Endothelial cell of umbilical vein (primary cell): Measurements from ENCODE around the gene ALDH2. TPM values are rescaled to one million over a fixed set of nuclear protein-coding genes. Genes with fewer than 3 reads are reported as not detected.

ENCODE experiments used
- BruUV-seq: library from RNA; stranded (reverse); fragments of 400-500 nt; replicated peaks from 2 replicates; lab custom pipeline; 2021; lab: Mats Ljungman, UMichigan
- CTCF ChIA-PET: fragments of 300-600, 350-600 bp; sonication (Branson Sonifier 250); formaldehyde crosslinking; loops from one replicate; lab custom pipeline; 2021; ENCODE audit warnings: antibody characterized with exemption, inconsistent platforms; lab: Charles Lee
- POLR2A ChIA-PET: fragments of 300-600, 350-600 bp; sonication (Branson Sonifier 250); formaldehyde crosslinking; loops from one replicate; lab custom pipeline; 2021; ENCODE audit warnings: antibody characterized with exemption, inconsistent platforms; lab: Charles Lee
- DNase-seq: peaks from one replicate; pipeline ENCODE4 v3.0.0-alpha.2; 2011; ENCODE audit warnings: low read depth, low spot score
- FAIRE-seq: peaks from 2 replicates; lab custom pipeline; 2011; peaks lifted over from hg19 to GRCh38; lab: Jason Lieb, UNC
- H2AFZ ChIP-seq: 2 replicates; pipeline ENCODE4 v1.6.0; 2012; ENCODE audit warnings: low read depth, low read length, control low read depth, inconsistent platforms
- H3K27ac ChIP-seq: 2 replicates; pipeline ENCODE4 v1.5.1; 2011; ENCODE audit warnings: low read depth, mild to moderate bottlenecking, control low read depth, low read length, moderate library complexity; ENCODE audit not compliant: insufficient read depth
- H3K27me3 ChIP-seq, 2 experiments: 2 replicates each; pipeline versions ENCODE4 v1.6.0 to v1.6.1; 2011; ENCODE audit warnings: low read length in 2 of 2, mixed read lengths in 1 of 2; ENCODE audit not compliant: control insufficient read depth in 2 of 2, insufficient read depth in 2 of 2
- H3K36me3 ChIP-seq, 2 experiments: 2 replicates in 1 of 2; 3 replicates in 1 of 2; pipeline ENCODE4 v1.5.1; 2011; ENCODE audit warnings: low read length in 2 of 2, mild to moderate bottlenecking in 1 of 2, moderate library complexity in 1 of 2; ENCODE audit not compliant: control insufficient read depth in 2 of 2, insufficient read depth in 2 of 2; ENCODE audit errors: extremely low read depth in 1 of 2
- H3K4me1 ChIP-seq: 3 replicates; pipeline ENCODE4 v1.5.1; 2011; ENCODE audit warnings: mild to moderate bottlenecking, low read length; ENCODE audit not compliant: control insufficient read depth, insufficient read depth; ENCODE audit errors: extremely low read depth
- H3K4me2 ChIP-seq: 2 replicates; pipeline ENCODE4 v1.6.1; 2011; ENCODE audit warnings: low read length, control low read depth, mixed read lengths; ENCODE audit not compliant: insufficient read depth
- H3K4me3 ChIP-seq, 3 experiments: fragments of 200-600 bp in 1 of 3; sonication (generic), shearing (Covaris generic) in 1 of 3; replicated peaks in 1 of 3; 2 replicates each; pipeline ENCODE4 v1.5.1; 2011 to 2016; ENCODE audit warnings: control low read depth in 3 of 3, low read length in 3 of 3, mild to moderate bottlenecking in 2 of 3, inconsistent platforms in 1 of 3, low read depth in 1 of 3, moderate library complexity in 1 of 3; ENCODE audit not compliant: insufficient read depth in 1 of 3
- H3K79me2 ChIP-seq: 2 replicates; pipeline ENCODE4 v1.6.0; 2012; ENCODE audit warnings: low read length, inconsistent platforms; ENCODE audit not compliant: control insufficient read depth, insufficient read depth
- H3K9ac ChIP-seq: replicated peaks from 2 replicates; pipeline ENCODE3; 2011; ENCODE audit warnings: low read length, control low read depth; ENCODE audit not compliant: insufficient read depth; ENCODE audit errors: extremely low read depth
- H3K9me1 ChIP-seq: replicated peaks from 3 replicates; pipeline ENCODE4 v1.6.0; 2011; ENCODE audit warnings: mild to moderate bottlenecking, low read length; ENCODE audit not compliant: control insufficient read depth, insufficient read depth; ENCODE audit errors: extremely low read depth
- H3K9me3 ChIP-seq: replicated peaks from 2 replicates; pipeline ENCODE4 v1.5.1; 2012; ENCODE audit warnings: low read length, inconsistent platforms; ENCODE audit not compliant: control insufficient read depth, insufficient read depth
- H4K20me1 ChIP-seq: replicated peaks from 2 replicates; pipeline ENCODE3; 2011; ENCODE audit warnings: mild to moderate bottlenecking, low read length; ENCODE audit not compliant: control insufficient read depth, insufficient read depth; ENCODE audit errors: extremely low read depth
- EZH2 ChIP-seq: IDR thresholded peaks from 2 replicates; pipeline ENCODE4 v1.6.1; 2012; ENCODE audit warnings: borderline replicate concordance, low read depth, mild to moderate bottlenecking, moderate library complexity, low read length, inconsistent platforms; ENCODE audit not compliant: severe bottlenecking
- FOS ChIP-seq: IDR thresholded peaks from 2 replicates; pipeline ENCODE4 v1.6.1; 2011; ENCODE audit warnings: mild to moderate bottlenecking, low read length, moderate library complexity, borderline replicate concordance; ENCODE audit not compliant: insufficient read depth
- GATA2 ChIP-seq: IDR thresholded peaks from 2 replicates; pipeline ENCODE4 v1.7.0; 2011; ENCODE audit warnings: low read depth, mild to moderate bottlenecking, moderate library complexity, mixed read lengths, low read length; ENCODE audit not compliant: insufficient read length, insufficient read depth
- JUN ChIP-seq: IDR thresholded peaks from 2 replicates; pipeline ENCODE4 v1.6.1; 2011; ENCODE audit warnings: borderline replicate concordance, low read depth; ENCODE audit not compliant: insufficient read length, insufficient read depth
- MYC ChIP-seq: IDR thresholded peaks from one replicate; pipeline ENCODE4 v1.6.1; 2011; ENCODE audit warnings: mild to moderate bottlenecking, low read depth, low read length
- POLR2A ChIP-seq: IDR thresholded peaks from 2 replicates; pipeline ENCODE4 v1.6.1; 2012; ENCODE audit warnings: low read depth, mild to moderate bottlenecking, control low read depth, low read length
- POLR2AphosphoS5 ChIP-seq: IDR thresholded peaks from 2 replicates; pipeline ENCODE4 v1.6.1; 2012; ENCODE audit warnings: low read depth, mild to moderate bottlenecking, control low read depth, low read length, moderate library complexity; ENCODE audit not compliant: insufficient read depth
- dilution Hi-C: fragments of 300-500 bp; cut with MboI; formaldehyde crosslinking; loops from one replicate; pipeline ENCODE4 v1.15.0; 2019; ENCODE audit warnings: low sequenced_read_pairs; ENCODE audit not compliant: extremely low pct_ligation_motif_present
- intact Hi-C: fragments of 100-400 bp; cut with micrococcal nuclease; formaldehyde crosslinking; loops from one replicate; pipeline ENCODE4 v1.10.0; 2022
- polyA plus RNA-seq, 4 experiments: library from polyadenylated mRNA; depleted of rRNA in 3 of 4; stranded (reverse) in 3 of 4; unstranded in 1 of 4; fragments of >200 nt; gene quantifications; 2 replicates each; pipeline versions ENCODE4 v1.2.1 to v1.2.3, GENCODE V29; 2011 to 2012; ENCODE audit warnings: missing spikeins in 1 of 4
- total RNA-seq: library from RNA; stranded (reverse); gene quantifications from 2 replicates; pipeline ENCODE4 v1.2.3, GENCODE V29; 2021
- TF ChIP-seq, protein P1 (sequence below), 2 donors: IDR thresholded peaks; 1 replicate in 1 of 2; 2 replicates in 1 of 2; pipeline ENCODE4 v1.5.1; 2011; ENCODE audit warnings: low read length in 2 of 2, mild to moderate bottlenecking in 2 of 2, moderate library complexity in 2 of 2, control low read depth in 1 of 2, inconsistent platforms in 1 of 2, low read depth in 1 of 2; ENCODE audit not compliant: insufficient read depth in 1 of 2; ENCODE audit errors: extremely low read depth in 1 of 2
- TF ChIP-seq, protein P2 (sequence below): IDR thresholded peaks from 2 replicates; pipeline ENCODE4 v1.6.1; 2011; ENCODE audit not compliant: insufficient read depth, insufficient read length

Gene ALDH2
- total and polyA plus RNA-seq, 2 donors (not counting 3 experiments of a cell fraction or from before 2014, with no cell fraction given): 69.5 to 86.5 TPM

DNA sequence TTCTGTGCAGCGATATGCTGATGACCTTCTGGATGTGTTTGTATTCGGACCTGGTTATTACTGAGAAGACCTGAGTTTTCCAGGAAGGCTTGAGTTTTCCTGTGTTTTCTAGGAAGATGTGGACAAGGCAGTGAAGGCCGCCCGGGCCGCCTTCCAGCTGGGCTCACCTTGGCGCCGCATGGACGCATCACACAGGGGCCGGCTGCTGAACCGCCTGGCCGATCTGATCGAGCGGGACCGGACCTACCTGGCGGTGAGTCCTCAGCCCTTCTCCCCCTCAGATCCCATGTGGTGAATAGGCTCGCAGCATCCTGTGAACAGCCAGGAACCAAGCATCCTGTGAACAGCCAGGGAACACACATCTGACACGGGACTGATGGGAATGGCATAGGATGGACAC is 16.3 kb downstream of the ALDH2 start:
- DNase-seq (no peak), FAIRE-seq (no peak)
- intact Hi-C loops: no loop called here
- CTCF ChIA-PET: interaction anchor here (0.5 to 1.3 kb wide), 2 partner anchors 8 to 426 kb away, joined by 3 read pairs; no protein-coding TSS in a partner anchor
- H4K20me1 ChIP-seq: no peaks in the 10 kb centered on the region
- H3K4me2 ChIP-seq: no peak overlapping the region
- POLR2A ChIA-PET: interaction anchor here (0.5 kb wide), 1 partner anchor 143 kb away, joined by 8 read pairs; no protein-coding TSS in a partner anchor
- H3K79me2 ChIP-seq: no peaks in the 10 kb centered on the region
- no peaks in the 10 kb centered on the region for H3K27me3 ChIP-seq
- dilution Hi-C loops: no loop called here
- H3K36me3 ChIP-seq: peaks cover 7 to 20% of the 10 kb centered on the region in 2 experiments
- no peak for TF ChIP-seq MYC
- TF ChIP-seq, protein P1, sequence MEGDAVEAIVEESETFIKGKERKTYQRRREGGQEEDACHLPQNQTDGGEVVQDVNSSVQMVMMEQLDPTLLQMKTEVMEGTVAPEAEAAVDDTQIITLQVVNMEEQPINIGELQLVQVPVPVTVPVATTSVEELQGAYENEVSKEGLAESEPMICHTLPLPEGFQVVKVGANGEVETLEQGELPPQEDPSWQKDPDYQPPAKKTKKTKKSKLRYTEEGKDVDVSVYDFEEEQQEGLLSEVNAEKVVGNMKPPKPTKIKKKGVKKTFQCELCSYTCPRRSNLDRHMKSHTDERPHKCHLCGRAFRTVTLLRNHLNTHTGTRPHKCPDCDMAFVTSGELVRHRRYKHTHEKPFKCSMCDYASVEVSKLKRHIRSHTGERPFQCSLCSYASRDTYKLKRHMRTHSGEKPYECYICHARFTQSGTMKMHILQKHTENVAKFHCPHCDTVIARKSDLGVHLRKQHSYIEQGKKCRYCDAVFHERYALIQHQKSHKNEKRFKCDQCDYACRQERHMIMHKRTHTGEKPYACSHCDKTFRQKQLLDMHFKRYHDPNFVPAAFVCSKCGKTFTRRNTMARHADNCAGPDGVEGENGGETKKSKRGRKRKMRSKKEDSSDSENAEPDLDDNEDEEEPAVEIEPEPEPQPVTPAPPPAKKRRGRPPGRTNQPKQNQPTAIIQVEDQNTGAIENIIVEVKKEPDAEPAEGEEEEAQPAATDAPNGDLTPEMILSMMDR (IDR thresholded peaks at IDR 0.05; ENCODE audit: extremely low read depth in 1 of 2, insufficient read depth in 1 of 2, low read depth in 1 of 2, low read length in 2 of 2): no peak
- TF ChIP-seq, protein P2, sequence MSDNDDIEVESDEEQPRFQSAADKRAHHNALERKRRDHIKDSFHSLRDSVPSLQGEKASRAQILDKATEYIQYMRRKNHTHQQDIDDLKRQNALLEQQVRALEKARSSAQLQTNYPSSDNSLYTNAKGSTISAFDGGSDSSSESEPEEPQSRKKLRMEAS: no peak
- no peak for TF ChIP-seq FOS
- no peak for TF ChIP-seq JUN
- TF ChIP-seq EZH2: no peak
- no peak for TF ChIP-seq GATA2
- TF ChIP-seq POLR2A: no peak
- no peak for TF ChIP-seq POLR2AphosphoS5
- H3K27ac ChIP-seq: no peak overlapping the region
- no peak overlapping the region for H3K4me3 ChIP-seq
- BruUV-seq: no TSS peak
- H2AFZ ChIP-seq: no peak overlapping the region
- H3K9me3 ChIP-seq: no peaks in the 10 kb centered on the region
- no peaks in the 10 kb centered on the region for H3K9me1 ChIP-seq
- H3K9ac ChIP-seq: no peak overlapping the region
- peaks cover 10% of the 10 kb centered on the region for H3K4me1 ChIP-seq
